Osteoblast (primary cell): Measurements from ENCODE around the gene SLC25A43. TPM values are rescaled to one million over a fixed set of nuclear protein-coding genes. Genes with fewer than 3 reads are reported as not detected.

ENCODE experiments used
- DNase-seq: peaks from one replicate; pipeline ENCODE4 v3.0.0; 2011; ENCODE audit warnings: low spot score, mixed read lengths; ENCODE audit not compliant: insufficient read length; ENCODE audit errors: missing footprints
- H2AFZ ChIP-seq: 2 replicates; pipeline ENCODE4 v1.6.0; 2011; ENCODE audit warnings: mild to moderate bottlenecking, low read length
- H3K27ac ChIP-seq: 2 replicates; pipeline ENCODE4 v1.5.1; 2011; ENCODE audit warnings: mild to moderate bottlenecking, low read depth, low read length, moderate library complexity
- H3K27me3 ChIP-seq: 2 replicates; pipeline ENCODE4 v1.6.0; 2012; ENCODE audit warnings: mild to moderate bottlenecking, control low read depth, inconsistent platforms, low read length, moderate library complexity; ENCODE audit not compliant: insufficient read depth
- H3K36me3 ChIP-seq: 2 replicates; pipeline ENCODE4 v1.5.1; 2011; ENCODE audit warnings: mild to moderate bottlenecking, low read length, control low read depth, moderate library complexity; ENCODE audit not compliant: insufficient read depth
- H3K4me1 ChIP-seq: 2 replicates; pipeline ENCODE4 v1.5.1; 2011; ENCODE audit warnings: mild to moderate bottlenecking, low read length, control low read depth, moderate library complexity; ENCODE audit not compliant: insufficient read depth
- H3K4me2 ChIP-seq: 2 replicates; pipeline ENCODE4 v1.6.0; 2011; ENCODE audit warnings: mild to moderate bottlenecking, low read length; ENCODE audit not compliant: insufficient read depth
- H3K4me3 ChIP-seq: fragments of 200-600 bp; sonication (generic); 3 replicates; pipeline ENCODE4 v1.5.1; 2012; ENCODE audit warnings: mild to moderate bottlenecking, low read length, inconsistent platforms; ENCODE audit not compliant: insufficient read depth
- H3K79me2 ChIP-seq: 2 replicates; pipeline ENCODE4 v1.6.0; 2012; ENCODE audit warnings: mild to moderate bottlenecking, low read length, control low read depth, inconsistent platforms; ENCODE audit not compliant: insufficient read depth
- H3K9me3 ChIP-seq: 2 replicates; pipeline ENCODE4 v1.5.1; 2011; ENCODE audit warnings: low read depth, low read length, control low read depth
- H4K20me1 ChIP-seq: 2 replicates; pipeline ENCODE4 v1.6.0; 2012; ENCODE audit warnings: mild to moderate bottlenecking, low read length, control low read depth; ENCODE audit not compliant: insufficient read depth
- CTCF ChIP-seq: IDR thresholded peaks from 2 replicates; pipeline ENCODE4 v1.5.1; 2011; ENCODE audit warnings: mild to moderate bottlenecking, low read depth, low read length, moderate library complexity; ENCODE audit errors: extremely low read depth
- total RNA-seq: library from RNA; depleted of rRNA; stranded (reverse); fragments of >200 nt; gene quantifications from 2 replicates; pipeline ENCODE4 v1.2.3, GENCODE V29; 2012

The SLC25A43 gene
- total RNA-seq, 1 donor: 23.5 TPM

GRCh38 chrX:119419898-119420297 lies 20.8 kb downstream of the SLC25A43 start:
- no peak for DNase-seq
- Histone ChIP-seq H2AFZ (no peak overlapping the region), H3K36me3 (peaks cover 5% of the 10 kb centered on the region), H3K4me3 (no peak overlapping the region), H3K9me3 (no peaks in the 10 kb centered on the region), H3K4me2 (no peak overlapping the region), H3K79me2 (no peaks in the 10 kb centered on the region), H3K27me3 (no peaks in the 10 kb centered on the region), H3K27ac (no peak overlapping the region), H4K20me1 (no peaks in the 10 kb centered on the region), H3K4me1 (no peaks in the 10 kb centered on the region)
- TF ChIP-seq CTCF: no peak

- no peaks in the 10 kb centered on the region for H3K27me3 ChIP-seq
- TF ChIP-seq CTCF: no peak
Measured at GRCh38 chrX:119421016-119421705, 22.0 kb downstream of the SLC25A43 start.

GRCh38 chrX:119423631-119424030 lies 24.5 kb downstream of the SLC25A43 start:
- H3K4me2 ChIP-seq: no peak overlapping the region
- H3K4me1 ChIP-seq: peaks cover 7% of the 10 kb centered on the region
- no peak overlapping the region for H2AFZ ChIP-seq
- H3K79me2 ChIP-seq: no peaks in the 10 kb centered on the region
- no peak overlapping the region for H3K4me3 ChIP-seq
- H4K20me1 ChIP-seq: no peaks in the 10 kb centered on the region
- no peaks in the 10 kb centered on the region for H3K27me3 ChIP-seq
- no peak overlapping the region for H3K27ac ChIP-seq
- H3K36me3 ChIP-seq: peaks cover 5% of the 10 kb centered on the region
- DNase-seq: no peak
- H3K9me3 ChIP-seq: no peaks in the 10 kb centered on the region
- TF ChIP-seq CTCF: no peak

More at GRCh38 chrX:119421016-119421705, 22.0 kb downstream of the SLC25A43 start:
- no peaks in the 10 kb centered on the region for H3K4me1 ChIP-seq
- H3K79me2 ChIP-seq: no peaks in the 10 kb centered on the region
- H3K4me2 ChIP-seq: no peak overlapping the region
- H3K27ac ChIP-seq: no peak overlapping the region
- DNase-seq: no peak
- no peak overlapping the region for H3K4me3 ChIP-seq
- peaks cover 5% of the 10 kb centered on the region for H3K36me3 ChIP-seq
- H2AFZ ChIP-seq: no peak overlapping the region
- no peaks in the 10 kb centered on the region for H3K9me3 ChIP-seq
- no peaks in the 10 kb centered on the region for H4K20me1 ChIP-seq

GRCh38 chrX:119424999-119425398 lies 25.9 kb downstream of the SLC25A43 start:
- no peak overlapping the region for H3K27ac ChIP-seq
- peaks cover 12% of the 10 kb centered on the region for H3K4me1 ChIP-seq
- no peaks in the 10 kb centered on the region for H4K20me1 ChIP-seq
- no peak overlapping the region for H3K4me3 ChIP-seq
- no peaks in the 10 kb centered on the region for H3K79me2 ChIP-seq
- no peaks in the 10 kb centered on the region for H3K27me3 ChIP-seq
- no peaks in the 10 kb centered on the region for H3K9me3 ChIP-seq
- H2AFZ ChIP-seq: no peak overlapping the region
- no peak for TF ChIP-seq CTCF
- no peak overlapping the region for H3K4me2 ChIP-seq
- H3K36me3 ChIP-seq: peaks cover under 1% of the 10 kb centered on the region
- DNase-seq: no peak
